Heart left ventricle (tissue), 13 donors: ENCODE measurements around the gene SELENOF.

Experiments
- POLR2A ChIP-seq, 2 donors: fragments of 450-650 bp; IDR thresholded peaks; one replicate each; pipeline ENCODE4 v1.6.1; 2017; ENCODE audit warnings: antibody characterized with exemption in 2 of 2, mild to moderate bottlenecking in 2 of 2, moderate library complexity in 2 of 2
- TF ChIP-seq, protein P1 (sequence below), 12 donors: fragments of 200-600 bp; sonication (generic) in 4 of 12; IDR thresholded peaks; one replicate each; pipeline versions ENCODE4 v1.5.0 to v1.8.0; 2018 to 2022; ENCODE audit warnings: antibody characterized with exemption in 12 of 12, mild to moderate bottlenecking in 5 of 12
- donor health status: ischemic (EF 13 %, LVEDD 7.1; RV severe dilation, severe dysfunction).
- donor health status: DM: no; HTN: yes; CAD: no.
- donor health status: DM: no; HTN: no; CAD: no.
- donor health status: ischemic (EF 25% LVEDD 6.9; RV normal size, moderate dysfunction).
- donor health status: ischemic (EF 25% LVEDD 5.7; RV mildly dilated, moderate dysfunction).
- donor health status: ischemic (EF 35%, LVEDD 5.7; RV mildly dilated, moderate dysfunction).
- donor health status: nonischemic (EF 11% LVEDD 7.7; RV severe dilation, severe dysfunction).
- donor health status: DM: yes; HTN: yes; CAD: no.
- donor health status: PGD.
- donor health status: ischemic (EF 29% LVEDD 5.4; RV normal size, mild dysfunction).
- donor health status: nonischemic (EF 23%, LVEDD 6.1; RV moderate dilation, normal function).

DNA sequence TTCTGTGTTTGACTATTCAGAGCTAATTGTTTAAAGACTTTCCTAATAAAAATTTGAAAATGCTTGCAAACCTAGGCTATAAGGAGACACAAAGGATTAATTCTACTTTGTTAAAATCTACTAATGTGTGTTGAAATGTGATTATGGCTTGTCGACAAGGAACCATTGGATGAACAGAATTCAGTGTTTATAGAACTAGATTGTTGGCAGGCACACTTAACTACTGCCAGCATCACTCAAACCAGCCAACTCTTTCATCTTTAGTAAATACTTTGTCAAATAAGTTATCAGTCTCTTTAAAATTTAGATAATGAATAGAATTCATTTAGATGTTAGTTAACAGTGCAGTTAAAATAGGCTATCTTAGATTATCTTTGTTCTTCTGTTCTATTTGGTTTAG, 28.1 kb upstream of the SELENOF start:
- TF ChIP-seq, protein P1, sequence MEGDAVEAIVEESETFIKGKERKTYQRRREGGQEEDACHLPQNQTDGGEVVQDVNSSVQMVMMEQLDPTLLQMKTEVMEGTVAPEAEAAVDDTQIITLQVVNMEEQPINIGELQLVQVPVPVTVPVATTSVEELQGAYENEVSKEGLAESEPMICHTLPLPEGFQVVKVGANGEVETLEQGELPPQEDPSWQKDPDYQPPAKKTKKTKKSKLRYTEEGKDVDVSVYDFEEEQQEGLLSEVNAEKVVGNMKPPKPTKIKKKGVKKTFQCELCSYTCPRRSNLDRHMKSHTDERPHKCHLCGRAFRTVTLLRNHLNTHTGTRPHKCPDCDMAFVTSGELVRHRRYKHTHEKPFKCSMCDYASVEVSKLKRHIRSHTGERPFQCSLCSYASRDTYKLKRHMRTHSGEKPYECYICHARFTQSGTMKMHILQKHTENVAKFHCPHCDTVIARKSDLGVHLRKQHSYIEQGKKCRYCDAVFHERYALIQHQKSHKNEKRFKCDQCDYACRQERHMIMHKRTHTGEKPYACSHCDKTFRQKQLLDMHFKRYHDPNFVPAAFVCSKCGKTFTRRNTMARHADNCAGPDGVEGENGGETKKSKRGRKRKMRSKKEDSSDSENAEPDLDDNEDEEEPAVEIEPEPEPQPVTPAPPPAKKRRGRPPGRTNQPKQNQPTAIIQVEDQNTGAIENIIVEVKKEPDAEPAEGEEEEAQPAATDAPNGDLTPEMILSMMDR (IDR thresholded peaks at IDR 0.05): no peak
- TF ChIP-seq POLR2A (IDR thresholded peaks at IDR 0.05): no peak
